ENCODE results near the gene TMED6.

Gene TMED6

GRCh38 chr16:69351309-69352027 lies at the start of gene TMED6:
Gene TMED6 (minus strand): TSS chr16:69351786. CDS start chr16:69351753, 33 bp downstream.
- no peak for DNase-seq (ENCODE audit: low read depth in 2 of 2)

- no peak for DNase-seq (ENCODE audit: low read depth in 2 of 2)
These were observed 47.8 kb upstream of the TMED6 start for GRCh38 chr16:69399361-69399760.

- DNase-seq (ENCODE audit: low read depth in 2 of 2) = no peak
These were observed 46.4 kb upstream of the TMED6 start for GRCh38 chr16:69397821-69398521.

- peak; percentile 24 to 71 for DNase-seq (ENCODE audit: low read depth in 2 of 2)
These were observed 44.8 kb upstream of the TMED6 start for GRCh38 chr16:69396187-69397061.

GRCh38 chr16:69395859-69396186 lies 44.2 kb upstream of the TMED6 start:
- no peak for DNase-seq (ENCODE audit: low read depth in 2 of 2)

GRCh38 chr16:69393898-69394849 lies 42.6 kb upstream of the TMED6 start:
- no peak for DNase-seq (ENCODE audit: low read depth in 2 of 2)

GRCh38 chr16:69386596-69386995 lies 35.0 kb upstream of the TMED6 start:
- no peak for DNase-seq (ENCODE audit: low read depth in 2 of 2)

DNA sequence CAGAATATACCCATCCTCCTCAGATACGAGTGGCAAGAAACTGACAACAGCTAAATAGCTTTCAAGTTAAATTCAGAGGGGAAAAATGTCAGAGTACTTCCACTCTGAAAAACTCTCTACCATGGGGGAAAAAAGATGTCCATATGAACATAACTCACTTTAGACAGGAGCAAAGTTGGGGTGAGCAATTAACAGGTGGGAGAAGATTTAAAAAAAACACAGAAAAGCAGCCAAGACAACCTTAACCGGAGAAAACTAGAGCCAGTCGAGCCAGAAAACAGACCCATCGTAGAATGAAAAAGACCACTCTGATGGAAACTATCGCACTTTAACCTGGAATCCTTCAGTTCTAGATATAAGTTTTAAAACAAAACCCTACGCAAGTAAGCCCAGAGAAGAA lies 33.4 kb upstream of the TMED6 start:
- no peak for DNase-seq (ENCODE audit: low read depth in 2 of 2)

DNA sequence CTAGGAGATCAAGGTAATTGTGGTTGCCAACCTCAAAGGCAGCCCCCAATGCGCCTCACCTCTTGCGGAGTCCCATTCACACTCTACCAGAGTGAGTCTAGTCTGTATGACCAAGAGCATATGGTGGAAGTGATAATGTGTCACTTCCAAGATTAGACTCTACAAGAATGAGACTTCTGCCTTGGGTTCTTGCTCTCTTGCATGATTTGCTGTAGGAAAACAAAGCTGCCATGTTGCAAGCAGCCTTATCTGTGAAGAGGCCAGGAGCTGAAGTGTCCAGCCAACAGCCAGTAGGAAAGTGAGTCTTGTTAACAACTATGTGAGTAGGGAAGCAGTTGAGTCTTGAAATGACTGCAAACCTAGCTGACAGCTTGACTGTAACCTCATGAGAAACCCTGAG lies 30.8 kb upstream of the TMED6 start:
- no peak for DNase-seq (ENCODE audit: low read depth in 2 of 2)

DNA sequence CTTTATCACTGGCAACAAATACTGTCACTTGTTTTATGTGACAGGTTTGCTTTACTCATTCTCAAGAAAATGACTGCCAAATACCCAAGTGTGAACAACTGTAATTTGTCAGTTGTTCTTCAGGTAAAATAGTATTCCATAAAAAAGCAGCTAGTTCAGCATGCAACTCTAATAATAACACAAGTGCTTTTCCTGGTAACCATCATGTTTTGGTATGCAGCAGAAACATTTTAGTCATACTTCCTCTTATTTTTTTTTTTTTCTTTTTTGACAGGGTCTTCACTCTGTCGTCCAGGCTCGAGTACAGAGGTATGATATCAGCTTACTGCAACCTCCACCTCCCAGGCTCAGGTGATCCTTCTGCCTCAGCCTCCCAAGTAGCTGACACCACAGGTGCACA lies 29.6 kb upstream of the TMED6 start:
- no peak for DNase-seq (ENCODE audit: low read depth in 2 of 2)

DNA sequence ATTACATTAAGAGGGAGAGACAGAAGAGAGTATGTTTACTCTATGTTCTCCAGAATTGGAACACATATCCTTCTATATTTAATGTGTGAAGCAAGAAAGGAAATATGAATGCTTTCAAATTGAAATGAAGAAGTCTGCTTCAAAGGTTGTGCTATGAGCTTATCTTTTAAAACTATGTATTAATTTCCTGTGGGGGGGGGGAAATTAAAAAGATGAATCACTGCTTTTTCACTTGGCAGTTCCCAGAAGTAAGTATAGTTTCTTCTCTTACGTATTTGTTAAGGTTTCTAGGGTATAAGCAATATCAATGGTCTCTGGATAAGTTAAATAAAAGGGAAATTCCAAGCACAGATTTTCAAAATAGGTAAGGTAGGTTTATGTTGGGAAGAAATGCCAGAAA lies 27.2 kb upstream of the TMED6 start:
- no peak for DNase-seq (ENCODE audit: low read depth in 2 of 2)

GRCh38 chr16:69378036-69378435 lies 26.4 kb upstream of the TMED6 start:
- no peak for DNase-seq (ENCODE audit: low read depth in 2 of 2)

GRCh38 chr16:69376393-69377059 lies 24.9 kb upstream of the TMED6 start:
- no peak for DNase-seq (ENCODE audit: low read depth in 2 of 2)

GRCh38 chr16:69373019-69373418 lies 21.4 kb upstream of the TMED6 start:
- no peak for DNase-seq (ENCODE audit: low read depth in 2 of 2)

DNA sequence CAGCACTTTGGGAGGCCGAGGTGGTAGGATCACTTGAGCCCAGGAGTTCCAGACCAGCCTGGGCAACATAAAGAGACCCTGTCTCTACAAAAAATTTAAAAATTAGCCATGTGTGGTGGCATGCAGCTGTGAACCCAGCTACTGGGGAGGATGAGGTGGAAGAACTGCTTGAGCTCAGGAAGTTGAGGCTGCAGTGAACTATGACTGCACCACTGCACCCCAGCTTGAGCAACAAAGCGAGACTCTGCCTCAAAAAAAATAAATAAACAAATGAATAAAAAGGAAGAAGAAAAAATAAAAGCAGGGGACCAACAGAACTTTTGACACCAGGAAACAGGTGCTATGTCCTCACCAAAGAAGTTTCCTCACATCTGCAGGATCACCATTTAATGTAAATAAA lies 20.0 kb upstream of the TMED6 start:
- no peak for DNase-seq (ENCODE audit: low read depth in 2 of 2)

GRCh38 chr16:69368866-69369265 lies 17.3 kb upstream of the TMED6 start:
- DNase-seq (ENCODE audit: low read depth in 2 of 2) = no peak

GRCh38 chr16:69367980-69368379 lies 16.4 kb upstream of the TMED6 start:
- DNase-seq (ENCODE audit: low read depth in 2 of 2) = no peak

DNA sequence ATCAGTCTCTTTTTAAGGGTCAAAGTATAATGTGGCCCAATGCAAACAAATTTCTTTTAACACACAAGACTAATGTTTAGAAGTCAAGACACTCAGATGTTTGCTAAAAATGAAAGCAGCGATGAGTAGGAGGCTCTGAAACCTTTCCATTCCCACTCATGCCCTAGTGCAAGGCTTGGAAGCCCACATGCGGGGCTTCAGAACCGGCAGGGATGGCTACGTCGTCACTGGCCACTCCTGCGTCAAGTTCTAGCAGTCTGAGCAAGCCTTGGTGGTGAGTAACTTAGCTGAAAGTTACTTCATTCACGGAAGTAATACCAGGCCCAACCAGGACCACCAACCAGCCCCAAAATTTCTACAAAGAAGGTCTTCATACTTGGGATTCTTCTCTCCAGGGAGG lies 14.8 kb upstream of the TMED6 start:
- peak in 1 of 2 experiments; percentile 14 for DNase-seq (ENCODE audit: low read depth in 2 of 2)

- no peak for DNase-seq (ENCODE audit: low read depth in 2 of 2)
These were observed 14.3 kb upstream of the TMED6 start for GRCh38 chr16:69365901-69366300.

GRCh38 chr16:69364088-69364487 lies 12.5 kb upstream of the TMED6 start:
- DNase-seq (ENCODE audit: low read depth in 2 of 2) = no peak

- no peak for DNase-seq (ENCODE audit: low read depth in 2 of 2)
These were observed 11.7 kb upstream of the TMED6 start for GRCh38 chr16:69363281-69363717.

Measured in stimulated activated CD4-positive, alpha-beta T cell treated with anti-CD3 and anti-CD28 coated beads, Interleukin-12 subunit alpha, Interleukin-12 subunit beta, amount 100 ng/mL, for 24 hours (primary cell).